HG02970 (cell line): Measurements from ENCODE around the gene SMTNL2.
"Not testable (repeated sequence)": the region's sequence is repeated elsewhere in the genome, so short reads cannot be mapped to it uniquely, and the experiment has no call there.

ENCODE experiments used
- ATAC-seq: cut with Tn5 transposase; IDR thresholded peaks from one replicate; pipeline ENCODE4 v1.9.1; 2021; ENCODE audit warnings: mild to moderate bottlenecking, moderate library complexity, moderate number of reproducible peaks; ENCODE audit not compliant: unreplicated experiment, low FRiP score

SMTNL2 gene

DNA sequence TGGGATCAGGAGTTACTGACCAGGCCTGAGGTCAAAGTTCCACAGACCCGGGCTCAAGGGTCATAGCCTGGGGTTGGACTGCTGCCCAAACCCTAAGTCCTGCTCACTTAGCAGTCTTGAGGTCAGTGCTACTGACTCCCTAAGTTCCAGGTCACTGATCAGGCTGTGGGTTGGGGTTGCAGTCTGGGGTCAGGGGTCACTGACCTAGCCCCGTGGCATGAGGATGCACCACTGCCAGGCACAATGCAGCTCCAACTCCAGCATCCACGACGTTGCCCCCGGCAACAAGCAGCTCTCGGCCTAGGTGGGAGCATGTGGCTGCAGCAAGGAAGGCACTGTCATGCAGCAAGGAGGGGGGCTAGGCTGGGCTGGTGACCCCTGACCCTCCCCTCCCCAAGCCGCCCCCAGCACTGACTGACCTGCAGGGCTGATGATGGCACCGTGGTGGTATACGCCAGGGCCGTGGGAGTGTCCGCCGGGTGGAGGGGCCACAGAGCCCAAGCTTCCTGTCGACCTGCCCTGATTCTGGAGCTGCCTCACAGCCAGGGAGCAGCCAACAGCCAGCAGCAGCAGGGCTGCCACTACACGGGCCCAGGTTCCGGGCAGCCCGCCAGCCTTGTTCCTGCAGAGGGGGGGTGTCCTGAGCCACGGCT is 25.1 kb upstream of the SMTNL2 start:
- ATAC-seq, result no peak

DNA sequence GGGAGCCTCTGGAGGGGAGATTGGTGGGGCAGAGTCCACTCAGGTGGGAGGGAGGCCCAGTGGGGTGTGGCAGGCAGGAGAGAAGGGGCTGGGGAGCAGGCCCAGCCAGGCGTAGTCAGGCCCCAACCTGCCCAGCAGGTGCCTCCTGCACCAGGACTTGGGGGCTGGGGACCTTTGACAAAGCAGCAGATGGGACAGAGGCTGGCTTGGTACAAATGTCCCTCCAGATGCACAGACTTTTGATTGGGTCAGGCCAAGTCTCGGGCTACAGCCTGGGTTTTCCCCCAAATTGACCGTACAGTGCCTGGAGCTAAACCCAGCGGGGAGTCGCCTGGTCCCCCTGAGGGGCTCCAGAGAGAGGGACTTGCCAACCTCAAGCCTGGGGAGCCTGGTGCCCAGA is 24.4 kb upstream of the SMTNL2 start:
- no peak for ATAC-seq

DNA sequence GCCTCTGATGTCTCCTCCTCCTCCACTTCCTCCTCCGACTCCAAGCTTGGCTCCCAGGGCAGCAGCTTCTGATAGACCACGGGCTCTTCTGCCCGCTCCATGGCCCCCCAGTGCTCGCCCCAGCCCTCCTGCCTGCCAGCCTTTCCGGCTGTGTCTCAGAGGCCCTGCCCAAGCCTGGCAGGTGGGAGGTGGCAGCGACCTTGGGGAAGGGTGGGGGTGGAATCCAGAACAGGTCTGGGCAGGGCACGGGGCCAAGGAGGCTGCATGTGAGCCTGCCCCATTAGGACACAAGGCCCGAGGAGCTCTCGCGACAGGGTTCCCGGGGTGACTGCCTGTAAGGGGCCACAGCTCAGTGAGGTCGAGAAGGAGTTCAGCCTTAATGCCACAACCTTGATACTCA is 23.9 kb upstream of the SMTNL2 start, which contains the start of gene GGT6:
TSS of gene GGT6 (minus strand) at position 157 of the 400 bp plus-strand sequence. CDS start at position 101, 56 bp downstream.
- no peak for ATAC-seq

DNA sequence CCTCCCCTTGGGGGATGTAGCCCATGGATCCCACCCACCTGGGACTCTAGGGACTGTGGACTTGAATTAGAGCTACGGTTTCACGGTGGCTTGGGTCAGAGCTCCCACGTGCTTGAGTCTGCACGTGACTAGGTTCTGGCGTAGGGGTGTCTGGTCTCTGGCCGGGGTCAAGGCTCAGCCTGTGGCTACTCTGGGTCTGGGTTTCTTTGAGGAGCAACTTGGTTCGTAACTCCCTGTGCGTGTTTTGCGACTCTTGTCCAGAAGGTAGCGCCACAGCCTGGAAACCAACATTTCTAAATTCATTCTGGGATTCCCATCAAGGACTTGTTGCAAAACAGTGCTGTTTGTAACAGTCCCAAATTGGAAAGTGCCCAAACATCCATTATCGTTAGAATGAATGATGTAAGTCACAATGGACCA is 23.5 kb upstream of the SMTNL2 start:
- no peak for ATAC-seq

DNA sequence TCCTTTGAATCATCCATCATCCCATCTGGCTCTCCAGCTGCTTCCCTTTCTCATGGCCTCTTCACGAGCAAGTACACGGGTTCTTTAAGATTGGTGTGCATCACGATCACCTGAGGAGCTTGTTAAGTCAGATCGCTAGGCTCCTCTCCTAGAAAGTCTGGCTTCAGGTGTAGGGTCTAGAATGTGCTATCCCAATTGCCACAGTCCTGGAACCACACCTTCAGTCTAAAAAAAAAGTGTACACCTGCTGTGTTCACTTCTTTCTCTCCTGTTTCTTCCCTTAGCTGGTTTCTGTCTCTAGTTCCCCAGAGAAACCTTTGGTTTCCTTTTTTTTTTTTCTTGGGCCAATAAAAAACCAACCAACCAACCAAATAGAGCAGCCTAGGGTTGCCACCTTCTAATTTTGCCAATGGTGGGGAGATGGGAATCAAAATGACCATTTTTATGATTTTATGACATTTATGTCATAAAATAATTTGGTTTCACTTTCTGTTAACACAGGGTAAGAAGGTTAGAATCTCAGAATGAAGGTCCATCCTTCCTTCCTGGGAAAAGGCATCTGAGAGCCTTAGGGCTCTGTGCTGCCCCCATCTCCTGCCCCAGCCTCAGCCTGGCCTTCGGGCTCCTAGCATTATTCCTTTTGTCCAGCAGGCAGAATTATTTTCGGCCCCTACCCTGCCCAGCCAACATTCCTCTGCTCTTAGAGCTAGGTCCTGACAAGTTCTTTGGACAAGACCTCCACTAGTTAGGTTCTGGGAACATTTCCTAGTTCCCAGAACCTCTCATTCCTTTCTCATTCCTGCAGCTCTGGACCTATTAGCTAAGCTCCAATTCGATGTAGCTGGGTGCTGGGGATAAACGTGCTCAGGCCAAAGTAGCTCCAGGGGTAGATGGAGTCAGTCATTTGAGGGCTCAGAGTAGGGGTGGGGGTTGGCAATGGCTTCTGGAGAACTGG is 22.0 kb upstream of the SMTNL2 start:
- ATAC-seq, result no peak

DNA sequence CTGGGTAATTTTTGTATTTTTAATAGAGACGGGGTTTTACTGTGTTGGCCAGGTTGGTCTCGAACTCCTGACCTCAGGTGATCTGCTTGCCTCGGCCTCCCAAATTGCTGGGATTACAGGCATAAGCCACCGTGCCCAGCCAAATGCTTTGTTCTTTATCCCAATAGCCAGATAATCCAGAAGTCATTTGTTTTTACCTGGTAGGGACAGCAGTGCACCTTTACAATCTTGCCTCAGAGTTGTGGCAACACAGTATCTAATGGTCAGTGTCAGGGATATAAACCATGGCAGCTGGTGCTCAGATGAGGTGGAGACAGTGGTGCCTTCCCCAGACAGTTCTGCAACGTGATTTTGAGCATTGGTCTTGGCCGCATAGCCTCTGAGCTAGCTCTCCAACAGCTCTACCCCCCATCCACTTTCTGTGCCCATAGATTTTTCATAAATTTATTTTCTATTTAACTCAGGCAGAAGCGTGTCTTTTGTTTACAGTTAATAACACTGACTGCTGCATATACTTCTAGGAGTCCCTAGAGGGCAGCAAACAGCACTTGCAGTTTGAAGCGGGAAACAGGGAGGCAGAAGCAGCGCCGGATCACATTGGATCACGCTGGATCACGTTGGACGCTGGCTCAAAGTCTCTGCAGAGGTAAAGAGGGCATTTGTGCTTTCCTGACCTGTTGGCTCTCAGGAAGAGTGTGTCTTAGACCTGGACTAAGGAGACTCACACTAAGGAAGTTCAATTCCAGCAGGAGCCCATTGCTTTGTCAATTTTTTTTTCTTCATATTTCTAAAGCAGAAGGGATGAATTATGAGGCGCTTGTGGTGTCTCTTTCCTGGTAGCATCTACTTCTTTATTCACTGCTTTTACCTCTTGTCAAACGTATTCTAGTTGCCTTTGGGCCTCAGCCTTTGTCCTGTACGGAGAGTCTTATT is 18.9 kb upstream of the SMTNL2 start:
- ATAC-seq, result no peak

DNA sequence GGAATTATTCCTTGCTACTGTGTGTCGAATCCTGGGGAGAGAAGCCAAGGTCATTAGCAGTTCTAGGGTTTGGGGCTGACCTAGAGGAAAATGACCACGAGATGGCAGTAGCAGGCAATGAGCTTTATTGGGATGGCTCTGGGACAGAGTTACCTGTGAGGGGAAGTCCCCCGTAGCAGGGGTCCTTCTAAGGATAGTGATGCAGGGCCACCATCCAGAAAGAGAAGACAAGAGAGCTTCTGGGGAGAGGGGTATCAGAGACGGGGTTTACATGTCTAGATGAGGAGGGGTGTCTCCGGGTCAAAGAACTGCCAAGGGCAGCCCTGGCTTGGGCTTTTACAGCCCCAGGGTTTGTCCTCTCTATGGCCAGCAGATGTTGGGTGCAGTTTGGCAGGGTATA is 17.5 kb upstream of the SMTNL2 start:
- no peak for ATAC-seq

DNA sequence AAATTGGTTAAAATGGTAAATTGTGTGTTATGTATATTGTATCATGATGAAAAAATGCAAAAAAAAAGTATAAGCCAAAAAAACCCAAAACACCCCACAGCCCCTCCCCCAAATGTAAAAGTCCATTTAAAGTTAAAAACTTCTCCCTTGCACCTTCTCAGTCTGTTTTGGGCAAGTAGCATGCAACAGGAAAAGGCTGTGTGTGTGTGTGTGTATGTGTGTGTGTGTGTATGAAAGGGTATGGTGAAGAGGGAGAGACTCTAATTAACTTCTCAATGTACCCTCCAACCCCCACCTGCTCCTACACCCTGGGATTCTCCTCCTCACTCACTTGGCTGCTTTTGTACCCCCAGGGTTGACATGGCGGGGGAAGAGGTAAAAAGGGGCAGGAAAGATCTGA is 14.7 kb upstream of the SMTNL2 start:
- ATAC-seq, result no peak

DNA sequence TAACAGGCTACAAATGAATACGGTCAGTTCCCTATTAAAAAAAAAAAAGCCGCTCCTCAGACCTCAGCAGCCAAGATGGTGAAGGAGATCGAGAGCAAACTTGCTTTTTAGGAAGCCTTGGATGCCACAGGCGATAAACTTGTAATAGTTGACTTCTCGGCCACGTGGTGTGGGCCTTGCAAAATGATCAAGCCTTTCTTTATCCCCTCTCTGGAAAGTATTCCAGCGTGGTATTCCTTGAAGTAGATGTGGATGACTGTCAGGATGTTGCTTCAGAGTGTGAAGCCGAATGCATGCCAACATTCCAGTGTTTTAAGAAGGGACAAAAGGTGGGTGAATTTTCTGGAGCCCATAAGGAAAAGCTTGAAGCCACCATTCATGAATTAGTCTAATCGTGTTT is 12.2 kb upstream of the SMTNL2 start:
- no peak for ATAC-seq

DNA sequence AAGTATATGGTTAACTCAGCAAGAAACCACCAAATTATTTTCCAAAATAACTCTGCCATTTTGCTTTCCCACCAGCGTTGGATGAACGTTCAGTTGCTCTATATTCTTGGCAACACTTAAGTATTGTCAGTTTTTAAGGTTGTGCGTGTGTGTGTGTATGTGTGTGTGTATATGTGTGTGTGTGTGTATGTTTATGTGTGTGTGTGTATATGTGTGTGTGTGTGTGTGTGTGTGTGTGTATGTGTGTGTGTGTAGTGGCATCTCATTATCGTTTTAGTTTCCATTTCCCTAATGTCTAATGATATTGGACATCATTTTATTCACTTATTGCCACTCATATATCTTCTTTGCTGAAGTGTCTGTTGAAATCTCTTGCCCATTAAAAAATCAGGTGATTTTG is 11.2 kb upstream of the SMTNL2 start:
- no peak for ATAC-seq

DNA sequence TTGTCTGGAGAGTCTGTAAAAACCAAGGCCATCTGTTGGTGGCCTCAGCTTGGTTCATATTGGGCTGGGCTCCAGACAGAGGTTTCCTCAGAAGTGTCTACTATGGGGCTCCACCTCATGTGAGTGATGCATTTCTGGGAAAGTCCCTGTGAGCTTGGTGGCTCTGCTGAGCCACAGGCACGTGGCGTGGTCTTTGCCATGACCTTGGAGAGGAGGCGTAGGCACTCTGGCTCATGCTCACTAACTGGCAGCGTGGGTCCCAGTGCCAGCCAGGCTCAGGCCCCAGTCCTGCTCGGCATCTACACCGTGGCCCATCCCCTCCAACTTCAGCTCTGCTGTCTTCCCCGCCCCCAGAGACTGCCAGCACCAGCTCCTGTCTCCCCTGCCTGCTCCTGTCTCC is 10.7 kb upstream of the SMTNL2 start:
- no peak for ATAC-seq

DNA sequence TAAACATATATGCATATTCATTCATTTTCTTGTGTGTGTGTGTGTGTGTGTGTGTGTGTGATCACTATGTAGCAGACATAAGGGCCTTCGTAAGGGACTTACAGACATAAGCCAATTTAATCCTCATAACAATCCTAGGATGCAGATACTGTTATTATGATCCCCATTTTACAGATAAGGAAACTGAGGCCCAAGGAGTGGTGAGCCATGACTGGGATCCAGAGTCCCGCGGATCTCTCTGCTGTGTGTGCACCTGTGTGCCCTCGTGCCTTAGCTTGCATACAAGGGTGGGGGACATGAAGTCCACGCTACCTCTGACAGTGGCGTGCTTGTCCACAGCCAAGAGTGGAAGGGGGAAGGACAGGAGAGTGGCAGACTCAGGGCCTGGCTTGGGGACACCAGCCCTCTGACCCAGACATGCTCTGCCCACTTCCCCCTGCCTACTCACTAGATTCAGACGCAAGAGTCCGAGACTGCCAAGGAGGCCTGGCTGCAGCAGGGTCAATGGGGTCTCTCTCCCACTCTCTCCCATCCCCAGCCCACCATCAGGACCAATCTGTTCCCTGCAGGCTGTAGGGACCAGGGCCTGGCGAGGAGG is 9.8 kb upstream of the SMTNL2 start:
- no peak for ATAC-seq

DNA sequence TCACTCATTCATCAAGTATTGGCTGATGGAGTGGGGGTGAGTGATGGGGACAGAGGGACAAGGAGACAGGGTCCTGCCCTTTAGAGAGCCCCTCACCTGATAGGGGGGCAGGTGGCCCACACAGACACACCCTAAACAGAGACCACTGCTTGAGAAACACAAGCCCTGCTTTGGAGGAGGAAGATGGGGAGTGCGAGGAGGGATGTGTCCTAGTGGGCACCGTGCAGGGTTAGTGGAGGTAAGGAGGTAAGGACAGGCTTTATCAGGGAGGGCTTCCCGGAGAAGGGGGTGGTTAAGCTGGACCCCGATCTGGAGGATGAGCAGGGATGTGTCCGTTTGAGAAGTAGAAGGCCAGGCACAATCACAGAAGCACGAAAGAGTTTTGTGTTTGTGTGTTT is 8.2 kb upstream of the SMTNL2 start:
- ATAC-seq, result no peak

DNA sequence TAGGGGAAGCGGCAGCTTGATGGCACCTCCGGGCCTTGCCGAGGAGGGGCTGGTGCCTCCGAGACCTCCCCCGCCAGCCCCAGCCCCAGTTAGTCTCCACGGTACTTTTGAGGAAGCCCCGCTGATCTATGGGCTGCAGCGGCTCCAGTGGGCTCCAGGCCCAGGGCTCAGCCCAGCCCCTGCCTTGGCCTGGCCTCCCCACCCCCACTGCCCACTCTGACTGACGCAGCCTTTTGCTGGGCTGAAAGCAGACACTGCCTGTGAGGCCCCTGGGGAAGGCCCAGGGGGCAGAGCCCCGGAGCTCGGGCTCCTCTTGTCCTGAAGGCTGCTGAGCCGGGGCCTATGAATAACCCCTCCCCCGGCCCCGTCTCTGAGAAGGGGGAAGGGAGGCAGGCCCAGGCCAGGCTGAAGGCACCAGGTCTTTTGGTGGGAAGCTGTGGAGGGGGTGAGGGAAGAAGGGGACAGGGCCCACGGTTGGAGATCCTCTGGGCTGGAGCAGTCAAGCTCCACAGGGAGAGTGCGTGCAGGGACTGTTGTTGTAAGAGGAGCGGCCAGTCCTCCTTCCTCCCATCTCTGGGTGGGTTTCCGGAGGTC is 7.5 kb upstream of the SMTNL2 start:
- ATAC-seq, result no peak

DNA sequence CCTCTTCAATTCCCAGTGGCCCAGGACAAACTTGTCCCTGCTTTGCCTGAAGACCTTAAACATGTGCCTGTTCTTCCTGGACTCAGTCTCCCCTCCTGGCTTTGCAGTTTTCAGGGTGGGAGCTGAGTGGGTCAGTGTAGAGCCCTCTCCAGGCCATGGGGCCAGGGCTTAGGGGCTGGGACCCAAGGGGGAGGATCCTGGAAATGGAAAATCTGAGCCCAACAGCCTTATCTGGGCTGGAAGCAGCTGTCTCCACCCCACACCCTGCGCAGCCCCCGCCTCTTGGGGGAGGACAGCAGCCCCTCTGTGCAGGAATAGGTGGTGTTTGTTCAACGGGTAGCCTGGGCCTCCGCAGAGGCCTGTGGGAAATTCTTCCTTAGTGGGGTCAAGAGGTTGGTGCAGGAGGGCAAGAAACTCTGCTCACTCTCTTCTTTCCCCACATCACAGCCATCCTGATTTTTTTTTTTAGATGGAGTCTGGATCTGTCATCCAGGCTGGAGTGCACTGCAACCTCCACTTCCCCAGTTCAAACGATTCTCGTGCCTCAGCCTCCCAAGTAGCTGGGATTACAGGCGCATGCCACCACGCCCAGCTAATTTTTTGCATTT is 6.8 kb upstream of the SMTNL2 start:
- no peak for ATAC-seq

DNA sequence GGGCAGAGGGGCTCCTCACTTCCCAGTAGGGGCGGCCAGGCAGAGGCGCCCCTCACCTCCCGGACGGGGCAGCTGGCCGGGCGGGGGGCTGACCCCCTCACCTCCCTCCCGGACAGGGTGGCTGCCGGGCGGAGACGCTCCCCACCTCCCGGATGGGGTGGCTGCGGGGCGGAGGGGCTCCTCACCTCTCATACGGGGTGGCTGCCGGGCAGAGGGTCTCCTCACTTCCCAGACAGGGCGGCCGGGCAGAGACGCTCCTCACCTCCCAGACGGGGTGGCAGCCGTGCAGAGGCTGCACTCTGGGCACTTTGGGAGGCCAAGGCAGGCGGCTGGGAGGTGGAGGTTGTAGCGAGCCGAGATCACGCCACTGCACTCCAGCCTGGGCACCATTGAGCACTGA is 6.0 kb upstream of the SMTNL2 start:
- not testable (repeated sequence) for ATAC-seq

DNA sequence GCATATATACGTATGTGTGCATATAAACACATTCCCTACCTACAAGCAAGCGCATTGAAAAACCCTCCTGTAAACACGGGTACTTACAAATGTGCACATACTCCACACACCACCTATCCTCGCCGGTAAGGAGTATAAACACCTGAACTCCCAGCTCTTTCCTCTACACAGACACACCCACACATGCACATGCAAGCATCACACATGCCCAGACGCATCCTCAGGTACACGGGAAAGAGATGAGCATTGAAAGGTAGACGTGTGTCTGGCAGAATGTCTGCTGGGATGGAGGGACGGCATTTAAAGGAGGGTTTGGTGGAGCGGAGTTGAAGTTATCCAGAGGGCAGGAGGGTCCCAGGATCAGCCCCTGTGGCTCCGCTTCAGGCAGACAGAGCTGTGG is 4.7 kb upstream of the SMTNL2 start:
- ATAC-seq, result no peak

DNA sequence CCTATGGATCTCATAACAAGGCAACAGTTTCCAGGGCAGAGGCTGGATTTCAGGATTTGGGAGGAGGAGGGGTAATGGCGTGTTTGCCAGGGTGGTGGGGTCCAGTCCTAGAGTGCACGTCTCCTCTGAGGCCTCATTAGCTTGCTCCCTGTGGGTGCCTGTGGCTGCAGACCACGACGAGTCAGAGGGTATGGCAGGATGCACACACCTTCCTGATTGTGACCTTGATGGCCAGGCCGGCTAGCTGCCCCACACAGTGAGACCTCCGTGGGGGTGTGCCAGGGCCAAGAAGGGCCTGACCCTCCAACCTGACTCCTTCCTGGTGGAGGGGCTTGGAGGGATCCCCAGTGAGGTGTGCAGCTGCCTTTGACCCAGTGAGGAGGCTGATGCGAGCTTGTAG is 4.0 kb upstream of the SMTNL2 start:
- no peak for ATAC-seq

DNA sequence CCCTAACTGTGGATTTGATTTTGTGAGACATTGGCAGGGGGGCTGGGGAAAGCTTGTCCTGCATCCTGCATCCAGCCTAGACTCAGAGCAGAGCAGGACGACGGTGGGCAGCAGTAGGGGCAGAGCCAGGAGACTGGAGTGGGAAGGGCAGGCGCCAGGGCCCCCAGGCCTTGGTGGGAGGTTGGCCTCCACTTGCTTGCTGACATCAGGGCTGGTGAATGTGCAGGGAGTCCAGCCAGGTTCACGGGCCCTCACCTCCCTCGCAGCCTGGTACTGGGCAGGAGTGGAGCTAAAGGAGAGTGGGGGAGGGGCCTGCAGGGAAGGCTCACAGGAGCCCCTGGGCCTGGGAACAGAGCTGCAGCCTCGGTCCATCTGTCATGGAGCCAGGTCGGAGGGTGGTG is 2.2 kb upstream of the SMTNL2 start:
- no peak for ATAC-seq

DNA sequence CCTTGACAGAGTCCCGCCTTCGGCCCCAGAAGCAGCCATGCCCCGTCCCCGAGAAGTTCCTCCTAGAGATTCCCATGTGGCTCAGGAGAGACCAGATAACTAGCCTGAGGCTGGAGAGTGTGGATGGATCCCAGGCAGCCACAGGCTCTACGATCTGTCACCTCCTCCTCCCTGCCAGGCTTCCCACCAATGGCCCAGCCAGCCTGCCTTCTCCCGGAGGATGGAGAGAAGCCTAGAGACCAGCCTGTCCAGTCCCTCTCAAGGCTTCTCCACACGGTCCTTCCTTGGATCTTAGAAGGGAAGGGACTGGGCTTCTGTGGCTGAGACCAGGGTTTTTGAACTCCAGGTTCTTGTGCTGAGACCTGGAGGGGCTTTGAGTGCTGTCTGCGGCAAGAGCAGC is 1.6 kb upstream of the SMTNL2 start:
- no peak for ATAC-seq
